GF-D8 (cell line): ENCODE measurements around the gene SMAD6.
A peak's percentile ranks its signal among the peaks of the same experiment; 100 is the strongest.

Experiments used
- DNase-seq: peaks from one replicate; lab custom pipeline; 2025; lab: John Stamatoyannopoulos, UW

SMAD6 gene

GRCh38 chr15:66796343-66796742 is 94.3 kb downstream of the SMAD6 start:
- DNase-seq, result no peak

GRCh38 chr15:66797921-66798320 is 95.9 kb downstream of the SMAD6 start:
- no peak for DNase-seq

- DNase-seq, result no peak
Observed at GRCh38 chr15:66798426-66799061, 96.5 kb downstream of the SMAD6 start.

DNA sequence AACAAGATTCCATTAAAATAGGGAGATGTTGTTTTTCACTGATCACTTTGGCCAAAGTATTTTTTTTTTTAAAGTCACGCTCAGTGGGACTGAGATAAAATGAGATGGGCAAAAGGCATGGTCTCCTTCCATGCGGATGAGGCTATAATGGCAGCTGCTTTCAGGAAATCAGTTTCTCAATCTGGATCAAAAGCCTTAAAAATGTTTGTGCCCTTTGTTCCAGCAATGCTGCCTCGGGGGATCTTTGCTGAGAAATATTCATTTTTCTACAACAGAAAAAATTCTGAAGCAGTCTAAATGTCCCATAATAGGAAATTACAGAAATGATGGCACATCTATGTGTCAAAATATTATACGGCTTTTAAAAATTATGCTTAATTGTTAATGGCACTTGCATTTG is 97.2 kb downstream of the SMAD6 start:
- DNase-seq, result no peak

DNA sequence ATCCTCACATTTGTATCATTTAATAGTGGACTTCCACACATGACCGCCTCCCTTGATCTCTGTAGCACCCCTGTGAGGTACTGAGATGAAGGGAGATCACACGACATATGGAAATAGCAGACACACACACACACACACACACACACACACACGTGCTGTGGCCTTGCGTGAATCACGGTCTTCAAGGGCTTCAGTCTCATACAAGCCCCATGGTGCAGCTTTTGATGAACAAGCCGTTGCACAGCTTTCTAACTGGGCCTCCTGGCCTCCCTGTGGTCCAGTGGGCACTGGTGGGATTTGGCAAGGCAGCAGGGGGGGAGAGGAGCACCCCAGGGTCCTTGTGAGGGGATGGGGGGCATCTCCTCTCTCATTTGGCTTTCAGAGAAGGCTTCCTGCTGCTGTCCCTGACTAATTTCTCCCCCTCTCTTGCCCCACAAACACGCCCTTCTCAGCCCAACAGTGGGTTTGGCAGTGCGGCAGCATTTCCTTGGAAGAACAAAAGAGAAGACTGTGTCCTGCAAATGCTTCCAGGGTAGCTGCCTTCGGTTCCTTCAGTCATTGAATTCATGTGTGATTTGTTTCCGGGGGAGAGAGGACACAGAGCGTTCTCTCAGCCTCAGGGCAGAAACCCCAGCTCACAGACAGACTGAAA is 98.7 kb downstream of the SMAD6 start:
- DNase-seq, result no peak

- DNase-seq, result no peak
Observed at GRCh38 chr15:66801266-66801665, 99.2 kb downstream of the SMAD6 start.

GRCh38 chr15:66802025-66803001 is 100.3 kb downstream of the SMAD6 start:
- DNase-seq, result no peak

GRCh38 chr15:66803182-66803729 is 101.2 kb downstream of the SMAD6 start:
- no peak for DNase-seq

DNA sequence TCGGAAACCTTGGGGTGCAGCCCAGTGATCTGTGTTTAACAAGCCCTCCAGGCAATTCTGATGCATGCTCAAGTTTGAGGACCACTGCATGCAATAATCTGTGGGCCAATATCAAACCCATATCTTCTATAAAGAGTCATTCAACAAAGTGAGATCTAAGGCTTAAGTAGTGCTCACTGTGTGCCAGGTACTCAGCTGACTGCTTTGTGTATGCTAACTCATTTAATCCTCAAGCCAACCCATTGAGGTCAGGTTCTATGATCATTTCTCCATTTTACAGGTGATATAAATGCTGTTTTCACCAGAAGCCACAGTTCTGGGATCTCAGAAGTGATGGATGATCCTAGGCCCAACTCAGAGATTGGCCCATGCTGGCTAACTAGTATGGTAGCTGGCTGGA is 101.7 kb downstream of the SMAD6 start:
- no peak for DNase-seq

DNA sequence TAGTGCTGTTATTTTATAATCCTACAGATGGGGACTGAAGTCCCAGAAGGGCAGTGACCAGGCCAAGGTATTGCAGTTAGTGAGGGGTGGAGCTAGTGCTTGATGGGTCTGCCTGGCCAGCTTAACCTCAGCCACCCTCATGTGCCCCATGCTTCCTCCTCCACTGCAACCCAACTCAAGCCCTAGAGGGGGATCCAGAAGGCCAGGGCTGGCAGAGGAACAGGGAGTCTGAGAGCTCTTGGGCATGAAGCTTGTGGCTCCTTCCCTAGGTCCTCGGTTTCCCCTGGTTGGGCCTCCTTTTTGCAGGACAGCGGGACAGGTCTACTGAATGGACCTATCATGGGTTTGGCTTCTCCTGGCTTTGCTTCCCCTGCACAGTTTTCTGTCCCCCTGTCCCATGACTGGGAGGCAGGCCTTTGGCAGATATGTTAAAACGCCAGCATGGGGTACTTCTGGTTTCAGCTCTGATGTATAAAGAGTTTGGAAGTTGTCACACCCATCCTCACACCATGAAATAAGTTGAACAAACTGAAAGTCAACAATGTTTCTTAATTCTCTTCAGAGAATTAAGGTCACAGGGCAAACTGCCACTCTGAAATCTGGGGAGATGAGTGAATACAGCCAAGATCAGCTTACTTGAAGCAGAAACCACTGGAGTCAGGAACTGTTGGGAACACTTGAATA is 103.3 kb downstream of the SMAD6 start:
- no peak for DNase-seq

DNA sequence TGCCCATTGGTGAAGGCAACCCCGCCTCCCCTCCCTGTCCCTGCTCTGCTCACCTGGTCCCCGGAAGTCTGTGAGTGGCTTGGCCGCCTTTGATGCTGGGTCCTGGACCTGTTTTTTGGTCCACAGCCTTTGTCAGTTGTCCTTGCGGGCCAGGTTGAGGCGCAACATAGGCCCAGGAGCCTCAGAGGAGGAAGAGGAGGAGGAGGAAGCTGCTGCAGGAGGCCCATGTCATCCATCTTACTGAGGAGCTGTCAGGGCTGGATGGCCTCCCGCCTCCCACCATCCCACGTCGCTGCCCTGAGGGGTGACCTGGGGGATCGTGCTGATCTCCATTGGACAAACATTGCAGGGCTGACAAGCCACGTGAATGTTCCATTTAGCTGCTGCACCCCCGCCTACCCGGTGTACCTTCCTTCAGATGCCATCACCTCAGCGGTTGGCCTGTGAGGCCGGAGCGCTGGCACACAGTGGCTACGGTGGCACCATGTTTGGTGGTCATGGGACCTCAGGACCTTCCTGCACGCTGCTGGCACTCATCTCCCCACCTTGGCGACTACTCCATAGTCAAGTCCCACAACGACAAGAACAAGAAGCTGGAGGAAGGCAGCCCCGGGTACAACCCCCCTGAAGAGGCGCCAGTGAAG is 106.3 kb downstream of the SMAD6 start:
- DNase-seq, result no peak

DNA sequence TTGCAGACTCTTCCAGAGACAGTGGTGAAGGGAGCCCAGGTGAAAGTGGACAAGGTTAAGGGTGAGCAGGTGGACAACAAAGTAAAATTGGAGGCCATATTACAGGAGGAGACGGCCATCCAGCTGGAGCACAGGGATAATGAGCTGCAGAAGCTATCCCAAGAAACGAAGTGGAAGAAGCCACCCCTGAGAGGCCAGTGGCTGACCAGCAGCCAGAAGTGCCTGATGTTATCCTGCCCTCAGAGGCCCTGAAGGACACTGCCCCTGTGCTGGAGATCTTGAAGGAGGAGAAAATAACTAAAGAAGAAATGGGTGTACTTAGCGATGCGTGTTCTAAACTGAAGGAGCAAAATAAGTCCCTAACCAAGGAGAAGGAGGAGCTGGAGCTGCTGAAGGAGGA is 107.6 kb downstream of the SMAD6 start:
- no peak for DNase-seq

DNA sequence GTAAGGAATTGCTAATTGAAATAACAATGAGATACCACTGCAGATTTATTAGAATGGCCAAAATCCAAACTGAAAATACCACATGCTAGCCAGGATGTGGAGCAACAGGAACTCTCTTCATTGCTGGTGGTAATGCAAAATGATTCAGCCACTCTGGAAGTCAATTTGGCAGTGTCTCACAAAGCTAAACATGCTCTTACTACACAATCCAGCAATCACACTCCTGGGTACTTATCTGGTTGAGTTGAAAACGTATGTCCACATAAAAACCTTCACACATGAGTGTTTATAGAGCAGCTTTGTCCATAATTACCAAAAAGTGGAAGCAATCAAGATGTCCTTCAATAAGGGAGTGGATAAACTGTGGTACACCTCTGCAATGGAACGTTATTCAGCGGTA is 113.3 kb downstream of the SMAD6 start:
- DNase-seq, result peak; percentile 7

DNA sequence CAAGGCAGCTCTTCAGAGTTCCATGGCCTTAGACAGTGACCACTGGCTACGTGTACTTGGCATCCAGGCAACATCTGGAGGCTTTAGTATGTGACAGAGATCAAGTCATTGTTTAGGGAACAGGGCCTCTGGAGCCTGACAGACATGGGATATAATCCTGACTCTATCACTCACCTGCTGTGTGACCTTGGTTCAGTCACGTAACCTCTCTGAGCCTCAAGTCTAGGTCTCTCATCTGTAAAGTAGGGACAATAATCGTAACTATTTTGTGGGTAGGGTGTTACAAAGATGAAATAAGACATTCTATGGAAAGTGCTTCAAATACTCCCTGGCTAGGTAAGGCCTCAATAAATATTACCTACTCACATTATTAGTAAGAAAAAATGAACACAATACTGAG is 114.2 kb downstream of the SMAD6 start:
- DNase-seq, result no peak

GRCh38 chr15:66819084-66819483 is 117.0 kb downstream of the SMAD6 start:
- no peak for DNase-seq

- DNase-seq, result no peak
Observed at GRCh38 chr15:66820481-66821176, 118.6 kb downstream of the SMAD6 start.

GRCh38 chr15:66821307-66821706 is 119.3 kb downstream of the SMAD6 start:
- no peak for DNase-seq

DNA sequence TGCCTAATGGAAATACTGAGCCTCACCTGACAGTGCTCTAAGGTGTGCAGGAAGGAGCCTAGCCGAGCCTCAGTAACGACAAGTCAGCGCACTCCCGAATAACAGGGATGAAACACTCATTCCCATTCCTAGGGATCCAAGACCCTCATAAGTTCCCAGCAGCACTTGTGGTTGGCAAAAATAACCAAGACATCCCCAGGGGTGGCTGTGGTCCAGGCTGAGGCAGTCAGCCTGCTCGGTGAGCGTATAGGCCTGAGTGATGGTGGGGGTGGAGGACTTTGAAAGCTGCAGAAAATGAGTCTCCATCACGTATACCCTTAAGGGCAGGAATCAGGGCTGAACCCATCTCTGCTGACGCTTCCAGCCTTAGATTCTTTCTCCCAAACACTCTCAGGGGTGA is 120.1 kb downstream of the SMAD6 start:
- DNase-seq, result no peak

DNA sequence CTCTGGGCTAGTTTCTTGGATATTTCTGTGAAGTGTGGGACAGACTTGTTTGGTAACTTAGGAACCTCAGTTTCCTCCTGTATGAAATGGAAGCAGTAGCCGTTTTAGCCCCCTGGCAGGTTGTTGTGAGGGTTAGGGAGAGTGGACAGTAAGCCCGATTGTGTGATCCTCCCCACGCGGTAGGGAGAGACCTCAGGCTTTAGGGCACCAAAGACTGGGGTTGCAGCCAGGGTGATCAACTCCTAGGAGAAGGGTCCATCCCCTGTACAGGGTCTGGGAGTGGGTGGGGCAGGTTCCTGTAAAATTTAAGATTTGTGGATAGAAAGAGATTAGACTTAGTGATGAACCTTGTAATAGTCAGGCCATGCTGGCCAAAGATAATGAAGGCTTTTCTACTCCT is 120.5 kb downstream of the SMAD6 start:
- no peak for DNase-seq

- no peak for DNase-seq
Observed at GRCh38 chr15:66823601-66824000, 121.6 kb downstream of the SMAD6 start.

GRCh38 chr15:66824424-66824823 is 122.4 kb downstream of the SMAD6 start:
- no peak for DNase-seq
